ENCODE measurements around the gene GMPR. TPM values are rescaled to one million over a fixed set of nuclear protein-coding genes. Genes with fewer than 3 reads are reported as not detected.
A peak's percentile ranks its signal among the peaks of the same experiment; 100 is the strongest.

GMPR gene
- total and polyA plus RNA-seq, 7 donors: 2.8 to 26.5 (median 15.0) TPM

DNA sequence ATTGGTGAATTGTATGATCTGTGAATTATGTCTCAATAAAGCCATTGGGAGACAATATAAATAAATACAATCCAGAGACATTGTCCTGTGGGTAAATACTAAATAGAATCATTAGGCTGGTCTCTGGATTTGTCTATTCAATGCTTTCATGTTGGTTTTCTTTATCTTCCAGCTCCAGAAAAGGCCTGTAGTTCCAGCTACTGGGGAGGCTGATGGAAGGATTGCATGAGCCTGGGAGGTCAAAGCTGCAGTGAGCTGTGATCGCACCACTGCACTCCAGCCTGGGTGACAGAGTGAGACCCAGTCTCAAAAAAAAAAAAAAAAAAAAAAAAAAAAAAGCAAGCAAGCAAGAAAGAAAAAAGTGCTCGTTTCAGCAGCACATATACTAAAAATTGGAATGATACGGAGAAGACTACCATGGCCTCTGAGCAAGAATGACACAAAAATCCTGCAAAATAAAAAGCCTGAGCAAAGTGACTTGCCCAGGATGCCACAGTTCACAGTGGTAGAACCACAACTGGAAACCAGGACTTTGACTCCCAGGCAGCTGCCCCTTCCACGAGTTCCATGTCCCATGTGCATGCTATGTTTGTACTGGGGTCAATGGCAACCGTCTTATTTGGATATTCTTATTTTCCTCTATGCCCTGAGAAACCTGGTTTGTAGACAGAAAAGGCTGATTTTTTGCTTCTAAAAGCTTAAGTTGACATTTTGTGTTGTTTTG, 33.6 kb upstream of the GMPR start:
- Histone ChIP-seq H3K4me1 (no peaks in the 10 kb centered on the region), H3K27me3 (no peaks in the 10 kb centered on the region), H3K4me3 (no peak overlapping the region), H3K36me3 (no peaks in the 10 kb centered on the region), H3K27ac (no peak overlapping the region), H3K9me3 (no peaks in the 10 kb centered on the region)
- TF ChIP-seq EP300 (IDR thresholded peaks at IDR 0.05) (no peak), POLR2AphosphoS5 (IDR thresholded peaks at IDR 0.05) (no peak), POLR2A (IDR thresholded peaks at IDR 0.05) (no peak)
- TF ChIP-seq, protein P1, sequence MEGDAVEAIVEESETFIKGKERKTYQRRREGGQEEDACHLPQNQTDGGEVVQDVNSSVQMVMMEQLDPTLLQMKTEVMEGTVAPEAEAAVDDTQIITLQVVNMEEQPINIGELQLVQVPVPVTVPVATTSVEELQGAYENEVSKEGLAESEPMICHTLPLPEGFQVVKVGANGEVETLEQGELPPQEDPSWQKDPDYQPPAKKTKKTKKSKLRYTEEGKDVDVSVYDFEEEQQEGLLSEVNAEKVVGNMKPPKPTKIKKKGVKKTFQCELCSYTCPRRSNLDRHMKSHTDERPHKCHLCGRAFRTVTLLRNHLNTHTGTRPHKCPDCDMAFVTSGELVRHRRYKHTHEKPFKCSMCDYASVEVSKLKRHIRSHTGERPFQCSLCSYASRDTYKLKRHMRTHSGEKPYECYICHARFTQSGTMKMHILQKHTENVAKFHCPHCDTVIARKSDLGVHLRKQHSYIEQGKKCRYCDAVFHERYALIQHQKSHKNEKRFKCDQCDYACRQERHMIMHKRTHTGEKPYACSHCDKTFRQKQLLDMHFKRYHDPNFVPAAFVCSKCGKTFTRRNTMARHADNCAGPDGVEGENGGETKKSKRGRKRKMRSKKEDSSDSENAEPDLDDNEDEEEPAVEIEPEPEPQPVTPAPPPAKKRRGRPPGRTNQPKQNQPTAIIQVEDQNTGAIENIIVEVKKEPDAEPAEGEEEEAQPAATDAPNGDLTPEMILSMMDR (IDR thresholded peaks at IDR 0.05): no peak
- intact Hi-C loops (cut with DNase I): loop anchor here (5.0 kb wide), 1 partner anchor 78 kb away; the partner anchor contains the start of gene MYLIP
- 73 to 79% methylated on average over 5 of the region's 5 CpGs for WGBS, 2 donors
- no peak for DNase-seq

DNA sequence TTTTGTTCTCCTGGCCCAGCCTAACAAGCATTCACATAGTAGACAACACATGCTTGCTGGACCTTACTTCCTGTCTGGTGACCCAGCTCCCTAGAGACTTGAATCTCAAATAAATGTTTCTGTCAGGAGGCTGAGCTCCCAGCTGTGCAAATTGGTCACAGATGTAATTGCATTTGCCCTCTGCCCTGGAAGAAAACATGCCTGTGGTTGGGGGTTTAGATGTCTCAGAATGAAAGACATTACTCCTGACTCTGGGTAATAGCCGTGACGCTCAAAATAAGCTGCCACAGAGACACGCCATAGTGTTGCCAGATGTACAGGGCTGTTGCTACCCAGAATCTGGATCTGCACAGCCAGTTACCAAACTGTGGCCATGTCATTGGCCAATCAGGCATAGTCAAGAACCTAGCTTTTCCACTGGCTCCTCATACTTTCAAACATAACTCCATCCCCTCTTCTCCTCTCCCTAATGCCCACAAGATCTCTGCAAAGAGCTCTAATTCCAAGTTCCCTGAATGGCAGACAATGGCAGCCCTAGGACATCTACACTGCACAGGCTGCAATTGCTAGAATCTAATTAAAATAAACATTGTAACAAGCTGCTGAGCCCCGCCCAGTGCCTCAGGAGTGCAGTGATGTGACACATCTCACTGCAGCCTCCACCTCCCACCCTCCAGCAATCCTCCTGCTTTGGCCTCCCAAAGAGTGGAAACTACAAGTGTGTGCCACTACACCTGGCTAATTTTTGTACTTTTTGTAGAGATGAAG, 32.8 kb upstream of the GMPR start:
- intact Hi-C loops (cut with DNase I): loop anchor here (1.0 to 5.0 kb wide), 2 partner anchors 78 to 514 kb away; partner anchors contain the start of gene MYLIP
- no peak overlapping the region for H3K27ac ChIP-seq

DNA sequence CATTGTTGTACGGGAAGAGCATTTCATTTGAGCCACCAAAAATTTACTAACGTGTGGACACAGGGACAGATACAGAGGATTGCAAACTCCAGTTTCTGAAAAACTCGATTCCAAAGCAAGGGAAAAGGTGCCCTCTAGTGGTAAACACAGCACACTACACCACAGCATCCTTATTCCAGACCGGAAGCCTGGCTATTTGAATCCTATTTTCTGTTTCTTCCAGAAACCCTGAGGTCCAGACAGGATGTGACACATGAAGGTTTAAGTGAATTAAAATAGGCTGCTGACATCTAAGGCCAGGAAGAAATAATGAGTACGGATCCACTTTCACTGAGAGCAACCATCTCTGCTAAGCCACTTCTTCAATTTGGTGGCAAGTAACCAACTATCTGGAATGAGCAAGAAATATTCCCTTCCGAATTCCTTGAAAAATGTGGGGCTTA, 31.8 kb upstream of the GMPR start:
- no peak for TF ChIP-seq POLR2AphosphoS5 (IDR thresholded peaks at IDR 0.05)
- TF ChIP-seq, protein P1 (IDR thresholded peaks at IDR 0.05): peak; percentile 71 to 97 (median 94)
- intact Hi-C loops (cut with DNase I): loop anchor here (1.0 to 5.0 kb wide), 2 partner anchors 79 to 515 kb away; partner anchors contain the start of gene MYLIP
- no peaks in the 10 kb centered on the region for H3K4me1 ChIP-seq
- DNase-seq: no peak
- H3K4me3 ChIP-seq: no peak overlapping the region
- no peak overlapping the region for H3K27ac ChIP-seq
- H3K36me3 ChIP-seq: no peaks in the 10 kb centered on the region
- 6 to 8% methylated on average over 6 of the region's 6 CpGs for WGBS, 2 donors
- H3K9me3 ChIP-seq: no peaks in the 10 kb centered on the region
- no peaks in the 10 kb centered on the region for H3K27me3 ChIP-seq

More for the DNA sequence above, 32.8 kb upstream of the GMPR start:
- Histone ChIP-seq H3K4me1 (no peaks in the 10 kb centered on the region), H3K9me3 (no peaks in the 10 kb centered on the region), H3K4me3 (no peak overlapping the region), H3K36me3 (no peaks in the 10 kb centered on the region), H3K27me3 (no peaks in the 10 kb centered on the region)
- no peak for DNase-seq
- WGBS, 2 donors: 66 to 74% methylated on average over 4 of the region's 4 CpGs
- TF ChIP-seq EP300 (IDR thresholded peaks at IDR 0.05) (no peak), POLR2A (IDR thresholded peaks at IDR 0.05) (no peak), POLR2AphosphoS5 (IDR thresholded peaks at IDR 0.05) (no peak)
- TF ChIP-seq, protein P1 (IDR thresholded peaks at IDR 0.05): no peak

DNA sequence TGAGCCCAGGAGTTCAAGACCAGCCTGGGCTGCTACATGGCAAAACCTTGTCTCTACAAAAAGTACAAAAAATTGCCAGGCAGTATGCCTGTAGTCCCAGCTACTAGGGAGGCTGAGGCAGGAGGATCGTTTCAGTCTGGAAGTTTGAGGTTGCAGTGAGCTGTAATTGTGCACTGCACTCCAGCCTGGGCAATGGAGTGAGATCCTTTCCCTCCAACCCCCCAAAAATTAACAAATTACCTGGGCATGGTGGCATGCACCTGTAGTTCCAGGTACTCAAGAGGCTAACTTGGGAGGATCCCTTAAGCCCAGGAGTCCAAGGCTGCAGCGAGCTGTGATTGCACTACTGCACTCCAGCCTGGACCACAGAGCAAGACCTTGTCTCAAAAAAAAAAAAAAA, 29.4 kb upstream of the GMPR start:
- Histone ChIP-seq H3K4me3 (no peak overlapping the region), H3K27me3 (no peaks in the 10 kb centered on the region), H3K27ac (no peak overlapping the region), H3K9me3 (no peaks in the 10 kb centered on the region), H3K36me3 (no peaks in the 10 kb centered on the region), H3K4me1 (no peaks in the 10 kb centered on the region)
- no peak for DNase-seq
- 45 to 72% methylated on average over 2 of the region's 2 CpGs for WGBS, 2 donors
- TF ChIP-seq, protein P1 (IDR thresholded peaks at IDR 0.05): no peak
- TF ChIP-seq POLR2AphosphoS5 (IDR thresholded peaks at IDR 0.05) (no peak), EP300 (IDR thresholded peaks at IDR 0.05) (no peak), POLR2A (IDR thresholded peaks at IDR 0.05) (no peak)
- intact Hi-C loops (cut with DNase I): loop anchor here (5.0 kb wide), 1 partner anchor 82 kb away; the partner anchor contains the start of gene MYLIP
